Bone marrow (tissue), 2 donors: ENCODE results near the gene ELMOD1.

Experiments
- DNase-seq, 2 donors: peaks; one replicate each; lab custom pipeline; 2025; lab: John Stamatoyannopoulos, UW

ELMOD1 gene

GRCh38 chr11:107688322-107688918 is 97.5 kb downstream of the ELMOD1 start:
- no peak for DNase-seq

GRCh38 chr11:107689317-107690202 is 98.6 kb downstream of the ELMOD1 start:
- DNase-seq, result peak in 1 of 2 donors; percentile 36

GRCh38 chr11:107691000-107691750 is 100.2 kb downstream of the ELMOD1 start:
- no peak for DNase-seq

- DNase-seq, result no peak
Observed at GRCh38 chr11:107695446-107695845, 104.5 kb downstream of the ELMOD1 start.

GRCh38 chr11:107696140-107696539 is 105.2 kb downstream of the ELMOD1 start:
- no peak for DNase-seq

- no peak for DNase-seq
Observed at GRCh38 chr11:107697291-107697690, 106.3 kb downstream of the ELMOD1 start.

GRCh38 chr11:107699371-107700285 is 108.7 kb downstream of the ELMOD1 start:
- no peak for DNase-seq

- no peak for DNase-seq
Observed at GRCh38 chr11:107702109-107702660, 111.2 kb downstream of the ELMOD1 start.

GRCh38 chr11:107702723-107703122 is 111.8 kb downstream of the ELMOD1 start:
- no peak for DNase-seq

- no peak for DNase-seq
Observed at GRCh38 chr11:107704451-107704850, 113.5 kb downstream of the ELMOD1 start.

- no peak for DNase-seq
Observed at GRCh38 chr11:107705027-107705426, 114.1 kb downstream of the ELMOD1 start.

- DNase-seq, result no peak
Observed at GRCh38 chr11:107706531-107706930, 115.6 kb downstream of the ELMOD1 start.

GRCh38 chr11:107707215-107707671 is 116.3 kb downstream of the ELMOD1 start:
- no peak for DNase-seq

GRCh38 chr11:107707807-107708206 is 116.9 kb downstream of the ELMOD1 start:
- no peak for DNase-seq

GRCh38 chr11:107708792-107709191 is 117.8 kb downstream of the ELMOD1 start:
- DNase-seq, result no peak

- no peak for DNase-seq
Observed at GRCh38 chr11:107710301-107710700, 119.4 kb downstream of the ELMOD1 start.

GRCh38 chr11:107711861-107712755 is 121.2 kb downstream of the ELMOD1 start, which contains the start of gene SLN:
TSS of gene SLN (minus strand) at chr11:107712056.
- DNase-seq, result no peak

GRCh38 chr11:107713009-107713408 is 122.1 kb downstream of the ELMOD1 start:
- DNase-seq, result no peak
